GM21360 (cell line): Measurements from ENCODE around the gene NPRL2.
A peak's percentile ranks its signal among the peaks of the same experiment; 100 is the strongest.
"Not testable (repeated sequence)": the region's sequence is repeated elsewhere in the genome, so short reads cannot be mapped to it uniquely, and the experiment has no call there.

Source experiments
- ATAC-seq: cut with Tn5 transposase; IDR thresholded peaks from one replicate; pipeline ENCODE4 v1.9.1; 2021; ENCODE audit warnings: mild to moderate bottlenecking, moderate library complexity; ENCODE audit not compliant: unreplicated experiment

Gene NPRL2

DNA sequence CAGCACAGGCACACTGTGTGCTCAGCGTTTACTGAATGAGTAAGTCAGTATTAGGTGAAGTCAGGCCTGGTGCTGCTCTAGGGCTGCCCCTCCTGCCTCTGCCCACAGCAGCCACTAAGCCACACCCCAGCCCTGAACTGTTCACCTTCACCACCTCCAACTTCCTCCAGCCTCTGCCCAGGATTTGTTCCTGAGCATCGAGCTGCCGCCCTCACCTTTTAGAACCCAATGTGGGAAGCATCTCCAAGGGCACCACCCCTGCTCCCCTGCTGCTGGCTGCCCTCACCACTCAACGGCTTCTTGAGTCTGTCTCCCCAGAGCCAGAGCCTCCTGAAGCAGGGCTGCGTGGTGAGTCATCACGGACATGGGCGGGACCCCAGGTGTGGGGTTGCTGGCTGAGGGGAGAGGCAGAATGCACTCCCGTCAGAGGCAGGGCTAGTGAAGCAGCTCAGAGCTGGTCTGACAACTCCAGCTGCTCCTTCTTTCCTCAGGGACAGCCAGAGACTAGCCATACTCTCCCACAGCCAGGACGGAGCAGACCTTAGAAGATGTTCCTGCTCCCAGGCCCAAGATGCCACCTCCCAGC, 33.8 kb downstream of the NPRL2 start:
- no peak for ATAC-seq

DNA sequence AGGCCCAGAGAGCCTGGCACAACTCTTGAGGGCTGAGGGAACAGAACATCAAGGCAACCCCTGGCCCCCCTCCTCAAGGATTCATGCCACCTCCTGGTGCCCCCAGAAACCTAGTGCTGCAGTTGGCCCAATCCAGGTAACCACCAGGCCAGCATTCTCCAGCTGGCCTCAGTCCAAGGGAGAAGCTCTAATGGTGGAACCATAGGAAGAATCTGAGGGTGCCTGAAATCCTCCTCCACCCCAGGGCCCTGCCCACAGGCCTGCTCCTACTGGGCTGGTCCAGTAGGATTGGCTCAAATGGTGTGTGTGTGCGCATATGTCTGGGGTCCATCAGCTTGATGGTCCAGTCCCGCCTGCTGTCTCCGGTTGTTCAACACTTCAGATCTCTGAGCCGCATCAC, 35.8 kb downstream of the NPRL2 start:
- ATAC-seq: no peak

DNA sequence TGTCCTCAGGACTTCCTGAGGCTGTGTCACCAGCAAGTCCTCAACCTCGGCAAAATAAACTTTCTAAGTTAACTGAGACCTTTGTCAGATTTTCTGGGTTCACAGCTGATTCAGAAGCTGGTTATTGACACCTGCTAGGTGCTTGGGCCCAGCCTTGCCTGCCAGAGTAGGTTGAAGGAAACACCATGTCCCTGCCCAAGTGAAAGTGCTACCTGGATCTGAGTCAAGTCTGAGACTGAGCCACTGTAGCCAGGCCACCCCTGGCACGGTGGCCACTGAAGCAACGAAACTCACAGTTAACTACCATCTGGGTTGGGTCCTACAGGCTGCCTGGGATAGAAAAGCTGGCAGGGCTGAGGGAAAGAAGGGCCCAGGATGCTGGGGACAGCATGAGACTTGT, 36.2 kb downstream of the NPRL2 start:
- ATAC-seq: no peak

DNA sequence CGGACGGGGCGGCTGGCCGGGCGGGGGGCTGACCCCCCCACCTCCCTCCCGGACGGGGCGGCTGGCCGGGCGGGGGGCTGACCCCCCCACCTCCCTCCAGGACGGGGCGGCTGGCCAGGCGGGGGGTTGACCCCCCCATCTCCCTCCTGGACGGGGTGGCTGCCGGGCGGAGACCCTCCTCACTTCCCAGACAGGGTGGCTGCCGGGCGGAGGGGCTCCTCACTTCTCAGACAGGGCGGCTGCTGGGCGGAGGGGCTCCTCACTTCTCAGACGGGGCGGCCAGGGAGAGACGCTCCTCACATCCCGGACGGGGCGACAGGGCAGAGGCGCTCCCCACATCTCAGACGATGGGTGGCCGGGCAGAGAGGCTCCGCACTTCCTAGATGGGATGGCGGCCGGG, 38.5 kb downstream of the NPRL2 start:
- ATAC-seq: not testable (repeated sequence)

DNA sequence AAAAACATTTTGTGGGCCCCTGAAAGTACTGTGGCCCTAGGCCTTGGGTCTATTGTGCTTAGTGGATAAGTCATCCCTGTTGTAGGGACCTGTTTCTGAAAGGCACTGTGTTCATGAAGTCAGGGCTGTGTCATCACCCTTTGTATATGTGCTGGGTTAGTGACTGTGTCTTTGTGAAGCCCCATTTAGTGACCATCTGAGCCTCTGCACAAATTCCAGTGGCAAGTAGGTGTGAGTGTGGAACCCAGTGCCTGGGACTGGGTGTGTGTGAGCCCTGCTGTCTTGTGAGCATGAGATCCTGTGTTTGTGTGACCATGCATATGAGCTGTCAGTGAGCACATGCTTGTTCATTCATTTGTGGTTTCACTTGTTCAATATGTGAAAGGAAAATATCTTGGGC, 46.0 kb downstream of the NPRL2 start:
- ATAC-seq: no peak

DNA sequence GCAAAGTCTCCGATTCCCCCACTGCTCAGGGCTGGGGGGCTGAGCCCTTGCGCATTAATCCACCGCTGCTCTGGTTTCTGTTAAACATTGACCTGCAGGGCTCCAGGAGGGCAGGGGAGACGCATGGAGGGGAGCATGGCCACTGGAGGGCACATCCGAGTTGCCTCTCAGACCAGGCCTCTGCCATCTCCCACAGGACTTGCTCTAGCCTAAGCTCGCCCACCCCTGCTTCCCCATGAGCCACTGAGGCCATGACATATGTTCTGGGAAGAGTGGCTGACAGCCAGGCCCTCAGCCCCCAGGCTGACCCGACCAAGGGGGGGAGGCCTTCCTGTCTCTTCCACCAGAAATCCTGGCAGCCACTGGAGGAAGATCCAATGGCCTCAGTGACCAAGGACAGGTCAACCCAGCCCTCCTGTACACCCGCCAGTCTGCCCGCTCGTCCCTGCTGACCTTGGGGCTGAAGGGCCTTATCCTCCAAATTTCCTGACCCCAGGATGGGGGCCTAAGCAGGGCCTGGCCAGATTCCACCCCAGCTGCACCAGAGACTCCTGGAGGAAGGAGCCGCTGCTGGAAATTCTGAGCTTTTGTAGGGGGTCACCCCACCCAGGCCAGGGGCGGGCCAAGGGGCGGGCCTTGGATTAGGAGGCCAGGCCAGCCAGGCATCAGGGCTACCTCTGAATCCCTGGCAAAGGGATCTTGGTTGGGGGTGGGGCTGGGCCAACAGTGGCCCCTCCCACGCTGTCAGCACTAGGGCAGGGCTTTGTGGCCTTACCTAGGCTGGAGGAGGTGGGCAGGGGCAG, 47.4 kb downstream of the NPRL2 start, which contains the start of gene HYAL1:
Gene HYAL1 (minus strand): TSS at position 562 of the 803 bp plus-strand sequence. CDS start 618 bp downstream, outside the sequence.
- no peak for ATAC-seq

DNA sequence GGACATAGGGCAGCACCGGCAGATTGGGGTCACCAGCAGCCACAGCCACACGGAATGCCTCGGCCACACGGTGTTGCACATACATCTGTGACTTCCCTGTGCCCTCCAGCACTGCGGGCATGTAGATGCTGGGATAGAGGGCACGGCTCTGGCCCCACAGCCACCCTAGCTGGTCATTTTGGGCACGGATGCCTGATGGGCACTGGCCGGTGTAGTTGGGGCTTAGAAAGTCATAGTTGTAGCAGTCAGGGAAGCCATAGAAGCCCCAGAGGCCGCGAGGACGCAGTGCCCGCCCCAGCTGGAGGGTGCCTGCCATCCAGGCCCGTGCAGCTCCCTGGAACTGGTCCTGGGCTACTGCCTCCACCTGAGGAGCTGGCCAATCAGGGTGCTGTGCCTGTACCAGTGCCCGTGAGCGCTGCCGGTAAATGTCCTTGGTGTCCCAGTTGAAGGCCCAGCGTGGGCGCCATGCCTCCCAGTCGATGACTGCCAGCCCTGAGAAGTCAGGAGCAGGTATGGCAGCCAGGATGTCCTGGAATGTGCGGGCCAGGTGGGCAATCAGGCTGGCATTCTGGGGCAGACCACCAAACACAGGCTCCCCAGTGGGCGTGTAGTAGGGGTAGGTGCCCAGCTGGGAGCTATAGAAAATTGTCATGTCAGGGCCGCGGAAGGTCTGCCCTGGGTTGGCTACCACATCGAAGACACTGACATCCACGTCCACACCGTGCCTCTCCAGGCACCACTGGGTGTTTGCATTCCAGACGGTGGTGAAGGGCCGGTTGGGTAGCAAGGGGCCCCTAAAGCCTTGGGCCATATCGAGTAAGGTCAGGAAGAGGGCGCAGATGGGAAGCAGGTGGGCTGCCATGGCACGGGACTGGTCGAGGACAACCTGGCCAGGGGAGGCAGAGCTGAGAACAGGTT, 48.2 kb downstream of the NPRL2 start:
- no peak for ATAC-seq

DNA sequence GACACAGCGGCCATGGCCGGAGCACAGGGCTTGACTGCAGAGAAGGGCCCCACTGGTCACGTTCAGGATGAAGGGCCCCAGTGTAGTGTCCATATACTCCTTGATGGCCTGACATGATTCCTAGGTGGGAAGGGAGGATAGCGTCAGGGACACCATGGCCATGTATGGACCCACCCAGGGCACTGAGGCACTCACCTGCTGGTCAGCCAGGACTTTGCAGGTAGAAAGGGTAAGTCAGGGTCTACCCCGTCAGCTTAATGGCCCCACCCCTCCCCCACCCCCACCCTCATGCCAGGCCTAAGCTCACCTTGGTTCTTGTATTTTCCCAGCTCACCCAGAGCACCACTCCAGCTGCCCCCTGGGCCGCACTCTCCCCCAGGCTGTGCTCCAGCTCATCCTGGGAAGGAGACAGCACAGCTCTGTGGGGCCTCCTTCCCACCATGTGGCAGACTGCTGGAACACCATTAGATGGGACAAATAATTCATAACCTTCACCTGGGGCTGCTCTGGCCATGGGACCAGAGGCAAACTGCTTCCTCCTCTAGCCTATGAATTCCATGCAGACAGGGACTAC, 49.8 kb downstream of the NPRL2 start:
- ATAC-seq: no peak

DNA sequence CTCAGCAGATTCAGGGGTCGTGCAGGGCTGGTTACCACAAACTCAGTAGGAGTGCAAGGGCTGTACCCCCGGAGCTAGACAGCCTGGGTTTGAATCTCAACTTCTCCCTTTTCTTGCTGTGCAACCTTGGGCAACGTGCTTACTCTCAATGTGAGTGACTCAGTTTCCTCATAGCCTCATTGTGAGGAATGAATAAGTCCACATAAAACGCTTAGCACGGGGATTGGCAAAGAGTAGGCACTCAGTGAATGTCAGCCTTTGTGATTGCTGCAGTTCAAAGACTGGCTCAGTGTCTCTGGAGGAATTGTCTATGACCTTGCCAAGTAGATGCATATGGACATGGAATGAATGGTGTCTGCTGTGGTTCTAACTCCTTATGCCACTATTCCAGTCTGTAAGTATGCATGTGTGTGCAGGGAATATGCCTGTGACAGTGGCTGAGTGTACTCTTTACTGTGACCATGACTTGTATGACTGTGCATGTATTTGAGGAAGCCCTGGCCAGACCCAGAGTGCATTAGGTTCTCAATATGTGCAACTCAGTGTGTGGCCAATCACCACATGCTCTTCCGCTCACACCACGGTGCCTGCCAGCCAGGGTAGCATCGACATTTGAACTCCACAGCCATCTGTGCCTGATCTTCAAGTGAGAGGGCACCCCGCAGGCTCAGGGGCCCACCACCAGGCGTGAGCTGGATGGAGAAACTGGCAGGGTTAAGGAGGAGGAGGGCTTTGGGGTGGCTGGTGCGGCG, 50.5 kb downstream of the NPRL2 start:
- no peak for ATAC-seq

DNA sequence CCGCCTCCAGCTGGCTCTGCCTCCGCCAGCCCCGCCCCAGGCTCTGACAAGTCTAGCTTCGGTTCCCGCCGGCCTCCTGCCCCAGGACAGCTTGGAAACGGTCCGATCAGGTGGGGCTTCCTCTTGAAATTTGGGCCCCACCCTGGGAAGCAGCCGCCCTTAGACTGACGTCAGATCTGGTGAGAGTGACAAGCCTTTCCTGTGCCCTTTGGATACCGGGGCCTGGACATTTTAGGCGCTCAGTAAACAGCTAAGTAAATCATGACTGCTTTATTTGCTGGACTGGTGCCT, 51.0 kb downstream of the NPRL2 start:
- no peak for ATAC-seq

DNA sequence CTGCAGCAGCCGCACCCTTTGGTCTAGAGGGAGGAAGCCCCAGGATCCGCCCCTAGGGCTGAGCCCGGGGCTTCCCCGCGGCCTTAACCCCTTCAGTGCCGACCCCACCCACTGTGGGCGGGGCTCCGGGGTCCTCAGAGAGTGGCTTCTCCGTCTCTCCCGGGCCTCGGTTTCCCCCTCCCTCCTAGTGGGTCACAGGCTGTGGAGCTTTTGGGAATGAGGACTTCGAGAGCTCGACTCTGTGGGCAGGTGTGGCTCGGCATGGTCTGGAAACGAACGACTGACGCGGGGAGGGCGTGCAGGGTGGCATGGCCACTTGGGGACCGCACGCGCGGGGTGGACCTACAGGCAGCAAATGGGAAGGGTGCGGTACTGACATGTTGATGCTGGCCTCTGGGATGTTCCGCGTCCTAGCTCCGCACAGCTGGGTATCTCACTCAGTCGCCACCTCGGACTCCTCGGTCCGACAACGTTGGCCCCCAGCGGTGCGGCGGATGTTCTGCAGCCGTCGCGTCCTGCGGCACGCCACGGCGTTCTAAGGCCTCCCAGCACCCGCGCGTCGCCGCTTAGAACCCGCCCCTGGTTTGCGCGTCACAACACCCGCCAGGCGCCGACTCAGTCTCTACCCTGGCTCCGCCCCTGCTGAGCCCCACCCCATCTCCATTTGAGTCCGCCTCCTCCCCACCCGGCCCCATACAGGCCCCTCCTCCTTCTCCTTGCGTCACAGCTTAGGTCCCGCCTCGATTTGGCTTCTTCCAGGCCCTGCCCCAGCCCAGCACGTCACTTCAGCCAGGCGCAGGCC, 51.5 kb downstream of the NPRL2 start, which contains the start of the genes HYAL3 and NAA80:
Gene HYAL3 (minus strand): TSS at position 570 of the 802 bp plus-strand sequence. CDS start 3,803 bp downstream, outside the sequence.
Gene NAA80 (minus strand): TSS at position 570 of the 802 bp plus-strand sequence. CDS start 1,942 bp downstream, outside the sequence.
- ATAC-seq: peak; percentile 75

DNA sequence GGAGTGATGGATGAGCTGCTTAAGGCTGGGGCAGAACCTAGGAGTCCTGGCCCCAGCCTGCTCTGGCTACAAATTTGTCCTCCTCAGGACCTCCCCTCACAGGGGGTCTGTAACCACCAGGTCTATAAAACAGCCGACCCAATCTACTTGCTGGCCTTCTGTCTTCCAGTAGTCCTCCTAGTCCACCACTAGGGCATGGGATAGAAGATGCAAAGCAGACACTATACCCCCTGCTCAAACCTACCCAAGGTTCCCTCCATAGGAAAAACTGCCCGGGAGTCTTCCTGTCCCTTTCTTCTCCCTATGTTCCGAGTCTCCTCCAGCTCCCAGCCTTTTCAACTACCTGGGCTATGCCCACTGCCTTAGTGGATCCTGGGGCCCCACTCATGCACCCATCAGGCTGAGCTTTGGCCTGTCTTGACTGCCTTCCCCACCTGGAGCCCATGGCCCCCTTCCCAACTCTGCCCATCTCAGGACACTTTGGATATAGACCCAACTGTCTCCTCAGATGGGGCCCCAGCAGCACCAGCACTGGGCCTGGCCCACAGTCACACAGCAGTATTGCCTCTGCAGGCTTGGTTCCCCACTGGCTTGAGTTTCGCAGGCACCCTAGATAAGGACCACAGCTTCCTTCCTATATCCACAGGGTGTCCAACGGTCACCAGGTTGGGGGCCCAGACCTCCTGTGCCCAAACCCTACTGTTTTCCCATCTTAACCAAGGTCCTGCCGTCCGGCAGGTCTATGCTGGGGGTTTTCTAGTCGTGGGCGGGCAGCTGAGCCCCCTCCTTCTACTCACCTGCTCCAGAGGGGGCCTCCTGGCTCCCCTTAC, 52.5 kb downstream of the NPRL2 start:
- no peak for ATAC-seq

DNA sequence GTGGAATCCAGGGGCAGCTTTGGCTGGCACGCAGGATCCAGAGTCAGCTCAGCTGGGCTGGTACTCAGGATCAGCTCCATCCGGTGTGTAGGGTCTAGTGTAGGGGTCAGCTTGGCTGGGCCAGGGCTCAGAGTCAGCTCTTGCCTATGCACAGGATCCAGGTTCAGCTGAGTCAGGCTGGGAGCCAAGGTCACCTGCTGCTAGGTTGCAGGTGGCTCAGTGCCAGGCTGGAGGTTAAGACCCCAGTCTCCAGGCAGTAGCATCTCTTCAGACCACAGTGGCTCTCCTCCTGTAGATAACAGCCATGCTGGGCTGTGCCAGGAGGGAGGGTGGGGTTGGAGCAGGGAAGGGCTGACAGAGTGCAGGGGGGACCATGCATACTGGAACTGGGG, 53.2 kb downstream of the NPRL2 start:
- no peak for ATAC-seq
